Measurements from ENCODE around the gene SERPINA12. TPM values are rescaled to one million over a fixed set of nuclear protein-coding genes. Genes with fewer than 3 reads are reported as not detected.

Gene SERPINA12
- total and polyA plus RNA-seq, 2 experiments from 2014 or later: not detected

- Mint-ChIP-seq H3K27me3 (ENCODE audit: insufficient read depth, low read depth, poor library complexity) (peaks cover 9% of the 10 kb centered on the region), H3K36me3 (ENCODE audit: low read depth) (peaks cover 15% of the 10 kb centered on the region), H3K4me3 (no peak overlapping the region), H3K27ac (no peak overlapping the region), H3K9me3 (peaks cover 13% of the 10 kb centered on the region), H3K4me1 (peaks cover 12% of the 10 kb centered on the region)
- no peak for DNase-seq (ENCODE audit: low spot score)
- H3K36me3 ChIP-seq (ENCODE audit: insufficient read depth): no peaks in the 10 kb centered on the region
- ATAC-seq: peak; percentile 58
- H2AFZ ChIP-seq: 0 out of 2 replicates have a peak overlapping the region, but pooled peaks have one; percentile 38
- H3K4me1 ChIP-seq (ENCODE audit: insufficient read depth): no peaks in the 10 kb centered on the region; the same call in 1 of the 2 replicates
- no peak overlapping the region for H3K27ac ChIP-seq (ENCODE audit: low read depth)
- no peaks in the 10 kb centered on the region for H3K27me3 ChIP-seq (ENCODE audit: insufficient read depth)
- H3K9me2 ChIP-seq (ENCODE audit: insufficient read depth): peaks cover 9% of the 10 kb centered on the region
- H3K4me3 ChIP-seq: no peak overlapping the region
- H3K4me2 ChIP-seq: no peak overlapping the region
- no peaks in the 10 kb centered on the region for H4K20me1 ChIP-seq (replicated peaks; ENCODE audit: insufficient read depth)
- no peaks in the 10 kb centered on the region for H3F3A ChIP-seq (replicated peaks; ENCODE audit: low read depth)
- TF ChIP-seq NANOG (IDR thresholded peaks at IDR 0.05; ENCODE audit: borderline replicate concordance) (no peak), POLR2AphosphoS5 (IDR thresholded peaks at IDR 0.05; ENCODE audit: low read depth) (no peak), ETS1 (IDR thresholded peaks at IDR 0.05) (no peak), ZNF114 (CRISPR knock-in tag; IDR thresholded peaks at IDR 0.05) (no peak), EZH2 (IDR thresholded peaks at IDR 0.05; ENCODE audit: low read depth, unreplicated experiment) (no peak), REST (IDR thresholded peaks at IDR 0.05; ENCODE audit: unreplicated experiment) (no peak), EZH2phosphoT487 (IDR thresholded peaks at IDR 0.05; ENCODE audit: unreplicated experiment) (no peak), STAT1 (IDR thresholded peaks at IDR 0.05; ENCODE audit: unreplicated experiment) (no peak), CREB1 (CRISPR knock-in tag; IDR thresholded peaks at IDR 0.05; ENCODE audit: low read depth) (no peak), ZNF462 (CRISPR knock-in tag; IDR thresholded peaks at IDR 0.05) (no peak), JUNB (IDR thresholded peaks at IDR 0.05; ENCODE audit: unreplicated experiment) (no peak), CTCF (conservative IDR thresholded peaks at IDR 0.05; ENCODE audit: low read depth in 2 of 2) (no peak), ZNF331 (CRISPR knock-in tag; IDR thresholded peaks at IDR 0.05; ENCODE audit: low read depth) (no peak)
- H3K79me2 ChIP-seq (replicated peaks; ENCODE audit: insufficient read depth): no peaks in the 10 kb centered on the region
These were observed 8.0 kb upstream of the SERPINA12 start for GRCh38 chr14:94517248-94517640.
